HepG2 (cell line): ENCODE measurements around the gene GLRB. TPM values are rescaled to one million over a fixed set of nuclear protein-coding genes. Genes with fewer than 3 reads are reported as not detected.
A peak's percentile ranks its signal among the peaks of the same experiment; 100 is the strongest.

ENCODE experiments used
- AGO2 ChIP-seq: fragments of 200-400 bp; formaldehyde crosslinking; optimal IDR thresholded peaks from 2 replicates; pipeline ENCODE3; 2017; ENCODE audit warnings: mild to moderate bottlenecking, low read depth, low read length, moderate library complexity
- E2F5 ChIP-seq: sonication (generic); formaldehyde crosslinking; conservative IDR thresholded peaks from 2 replicates; pipeline ENCODE4 v1.4.0; 2020; ENCODE audit warnings: missing genetic modification reagents
- GABPB1 ChIP-seq: IDR thresholded peaks from 2 replicates; pipeline ENCODE4 v1.6.1; 2016; ENCODE audit warnings: mild to moderate bottlenecking, missing genetic modification reagents, moderate library complexity, missing compliant biosample characterization
- PAX8 ChIP-seq: sonication (generic); formaldehyde crosslinking; IDR thresholded peaks from 2 replicates; pipeline ENCODE4 v1.8.0; 2022; ENCODE audit warnings: mild to moderate bottlenecking, missing genetic modification reagents, borderline replicate concordance
- PREB ChIP-seq: sonication (generic); formaldehyde crosslinking; IDR thresholded peaks from 2 replicates; pipeline ENCODE4 v1.4.0; 2020; ENCODE audit warnings: missing genetic modification reagents
- SMAD9 ChIP-seq: sonication (generic); formaldehyde crosslinking; IDR thresholded peaks from 2 replicates; pipeline ENCODE4 v1.5.1; 2020; ENCODE audit warnings: mild to moderate bottlenecking, missing genetic modification reagents
- SOX6 ChIP-seq, 2 experiments: fragments of 450-650 bp in 1 of 2; sonication (generic) in 1 of 2; formaldehyde crosslinking in 1 of 2; IDR thresholded peaks; 2 replicates each; pipeline versions ENCODE4 v1.4.0 to v1.6.1; 2017 to 2020; ENCODE audit warnings: antibody characterized with exemption in 1 of 2, mild to moderate bottlenecking in 1 of 2, missing genetic modification reagents in 1 of 2
- THAP9 ChIP-seq: sonication (generic); formaldehyde crosslinking; IDR thresholded peaks from 2 replicates; pipeline ENCODE4; 2020; ENCODE audit warnings: missing genetic modification reagents, mild to moderate bottlenecking, borderline replicate concordance
- ZFP36L1 ChIP-seq: sonication (generic); formaldehyde crosslinking; IDR thresholded peaks from 2 replicates; pipeline ENCODE4 v1.8.0; 2022; ENCODE audit warnings: mild to moderate bottlenecking, missing genetic modification reagents, moderate library complexity
- ZFX ChIP-seq: sonication (generic); formaldehyde crosslinking; IDR thresholded peaks from 2 replicates; pipeline ENCODE4 v1.4.0; 2020; ENCODE audit warnings: mild to moderate bottlenecking, low read depth, missing genetic modification reagents, moderate library complexity
- ZNF253 ChIP-seq: sonication (generic); formaldehyde crosslinking; IDR thresholded peaks from 2 replicates; pipeline ENCODE4 v1.8.0; 2022; ENCODE audit warnings: mild to moderate bottlenecking, missing genetic modification reagents, borderline replicate concordance
- ZNF337 ChIP-seq: sonication (generic); formaldehyde crosslinking; IDR thresholded peaks from 2 replicates; pipeline ENCODE4 v1.5.1; 2020; ENCODE audit warnings: missing genetic modification reagents, low read depth, mild to moderate bottlenecking, borderline replicate concordance
- ZNF33A ChIP-seq: sonication (generic); formaldehyde crosslinking; IDR thresholded peaks from 2 replicates; pipeline ENCODE4 v1.5.1; 2020; ENCODE audit warnings: missing genetic modification reagents, mild to moderate bottlenecking, moderate library complexity, borderline replicate concordance
- ZNF414 ChIP-seq: sonication (generic); formaldehyde crosslinking; IDR thresholded peaks from 2 replicates; pipeline ENCODE4 v1.5.0; 2020; ENCODE audit warnings: missing genetic modification reagents
- ZNF609 ChIP-seq: sonication (generic); formaldehyde crosslinking; IDR thresholded peaks from 2 replicates; pipeline ENCODE4 v1.4.0; 2020; ENCODE audit warnings: mild to moderate bottlenecking, missing genetic modification reagents, borderline replicate concordance
- ZNF749 ChIP-seq: sonication (generic); formaldehyde crosslinking; IDR thresholded peaks from 2 replicates; pipeline ENCODE4 v1.8.0; 2022; ENCODE audit warnings: mild to moderate bottlenecking, missing genetic modification reagents, moderate library complexity, borderline replicate concordance
- ZNF768 ChIP-seq: sonication (generic); formaldehyde crosslinking; IDR thresholded peaks from 2 replicates; pipeline ENCODE4 v1.4.0; 2020; ENCODE audit warnings: missing genetic modification reagents
- ZNF841 ChIP-seq: sonication (generic); formaldehyde crosslinking; IDR thresholded peaks from 2 replicates; pipeline ENCODE4 v1.8.1; 2023; ENCODE audit warnings: missing genetic modification reagents, borderline replicate concordance
- polyA plus RNA-seq, 8 experiments: library from polyadenylated mRNA; depleted of rRNA in 3 of 8; stranded (reverse) in 7 of 8; unstranded in 1 of 8; fragments of >200 nt; fragmentation: Illumina TruSeq in 4 of 8; extraction: Trizol in 4 of 8; gene quantifications; 2 replicates each; pipeline versions ENCODE4 v1.2.1 to v1.2.3, GENCODE V29; 2011 to 2016; ENCODE audit warnings: low read depth in 4 of 8, missing spikeins in 1 of 8, mixed read lengths in 1 of 8; ENCODE audit not compliant: insufficient read depth in 1 of 8
- total RNA-seq, 5 experiments: library from RNA; depleted of rRNA; stranded (reverse); fragments of >200 nt; fragmentation: Illumina TruSeq; extraction: Trizol; gene quantifications; 2 replicates each; pipeline ENCODE4 v1.2.3, GENCODE V29; 2016; ENCODE audit warnings: low read depth in 1 of 5

Gene GLRB
- total and polyA plus RNA-seq, 2 of the 13 experiments (the other 11 are each of a cell fraction or from before 2014, with no cell fraction given) = 0.17 to 0.24 TPM

GRCh38 chr4:157220371-157220881 is 144.5 kb downstream of the GLRB start, which contains the start of gene GRIA2 (continued):
- no peak for TF ChIP-seq SMAD9 (CRISPR knock-in tag)
- no peak for TF ChIP-seq THAP9 (CRISPR knock-in tag)
- no peak for TF ChIP-seq PREB (CRISPR knock-in tag)
- TF ChIP-seq ZNF33A = no peak
- no peak for TF ChIP-seq ZFX
- TF ChIP-seq ZFP36L1 = peak; percentile 80; the same call in 1 of the 2 replicates
- TF ChIP-seq ZNF609 (CRISPR knock-in tag) = no peak
- peak; percentile 81; the same call in 1 of the 2 replicates for TF ChIP-seq ZNF749
- no peak for TF ChIP-seq SOX6 (IDR thresholded peaks at IDR 0.05)
- TF ChIP-seq SOX6 (CRISPR knock-in tag; IDR thresholded peaks at IDR 0.05) = no peak
- TF ChIP-seq ZNF253 = peak; percentile 48; the same call in 1 of the 2 replicates
- TF ChIP-seq ZNF841 (CRISPR knock-in tag) = peak; percentile 45; the same call in 1 of the 2 replicates
- TF ChIP-seq E2F5 = no peak
- TF ChIP-seq AGO2 = no peak
- TF ChIP-seq ZNF414 (CRISPR knock-in tag) = no peak
- peak; percentile 49; the same call in 1 of the 2 replicates for TF ChIP-seq PAX8 (CRISPR knock-in tag)
- peak; percentile 47; the same call in 1 of the 2 replicates for TF ChIP-seq ZNF768 (CRISPR knock-in tag)
- peak; percentile 63 for TF ChIP-seq GABPB1 (CRISPR knock-in tag)
- TF ChIP-seq ZNF337 (CRISPR knock-in tag) = no peak
